NCI-H226 (cell line): Measurements from ENCODE around the gene PHACTR1.

Source experiments
- DNase-seq: peaks from one replicate; pipeline ENCODE4 v3.0.0-alpha.2; 2015

Gene PHACTR1

GRCh38 chr6:12957321-12958051 lies 240.9 kb downstream of the PHACTR1 start:
- DNase-seq, result peak; percentile 97

GRCh38 chr6:12958052-12958706 lies 241.6 kb downstream of the PHACTR1 start:
- no peak for DNase-seq

- DNase-seq, result no peak
These were observed 245.2 kb downstream of the PHACTR1 start for GRCh38 chr6:12961761-12962160.

- peak; percentile 21 for DNase-seq
These were observed 246.0 kb downstream of the PHACTR1 start for GRCh38 chr6:12962529-12962928.

GRCh38 chr6:12962987-12963386 lies 246.4 kb downstream of the PHACTR1 start:
- peak; percentile 50 for DNase-seq

- DNase-seq, result no peak
These were observed 247.0 kb downstream of the PHACTR1 start for GRCh38 chr6:12963567-12963966.

- no peak for DNase-seq
These were observed 251.1 kb downstream of the PHACTR1 start for GRCh38 chr6:12967686-12968085.

GRCh38 chr6:12968290-12968689 lies 251.7 kb downstream of the PHACTR1 start:
- DNase-seq, result no peak

GRCh38 chr6:12968839-12969558 lies 252.4 kb downstream of the PHACTR1 start:
- DNase-seq, result peak; percentile 28

GRCh38 chr6:12969966-12970365 lies 253.4 kb downstream of the PHACTR1 start:
- no peak for DNase-seq

GRCh38 chr6:12973386-12973785 lies 256.8 kb downstream of the PHACTR1 start:
- DNase-seq, result no peak

GRCh38 chr6:12974551-12974950 lies 258.0 kb downstream of the PHACTR1 start:
- DNase-seq, result no peak

GRCh38 chr6:12976366-12976765 lies 259.8 kb downstream of the PHACTR1 start:
- DNase-seq, result no peak

GRCh38 chr6:12977206-12977605 lies 260.6 kb downstream of the PHACTR1 start:
- no peak for DNase-seq

GRCh38 chr6:12977806-12978205 lies 261.2 kb downstream of the PHACTR1 start:
- DNase-seq, result no peak

- DNase-seq, result no peak
These were observed 264.2 kb downstream of the PHACTR1 start for GRCh38 chr6:12980741-12981140.

- no peak for DNase-seq
These were observed 268.2 kb downstream of the PHACTR1 start for GRCh38 chr6:12984776-12985175.

GRCh38 chr6:12987783-12988182 lies 271.2 kb downstream of the PHACTR1 start:
- DNase-seq, result no peak

GRCh38 chr6:12990162-12990561 lies 273.6 kb downstream of the PHACTR1 start:
- no peak for DNase-seq

- DNase-seq, result no peak
These were observed 274.9 kb downstream of the PHACTR1 start for GRCh38 chr6:12991435-12991834.

GRCh38 chr6:12992770-12993169 lies 276.2 kb downstream of the PHACTR1 start:
- DNase-seq, result no peak

GRCh38 chr6:12993283-12993898 lies 276.8 kb downstream of the PHACTR1 start:
- DNase-seq, result no peak

GRCh38 chr6:12995419-12995818 lies 278.9 kb downstream of the PHACTR1 start:
- DNase-seq, result no peak
